AG04449 (cell line): ENCODE data around the gene DDAH2.

Source experiments
- CTCF ChIA-PET: fragments of 350-600 bp; formaldehyde crosslinking; extraction: SDS; loops from one replicate; lab custom pipeline; 2021; ENCODE audit warnings: antibody characterized with exemption; lab: Yijun Ruan, JAX
- POLR2A ChIA-PET: fragments of 400-600, 350-600 bp; formaldehyde crosslinking; extraction: SDS; loops from one replicate; lab custom pipeline; 2020; ENCODE audit warnings: antibody characterized with exemption, inconsistent platforms; lab: Yijun Ruan, JAX
- DNase-seq: peaks from one replicate; pipeline ENCODE4 v3.0.0-alpha.2; 2010; ENCODE audit warnings: low read depth, low spot score
- H3K4me3 ChIP-seq: 2 replicates; pipeline ENCODE4 v1.5.1; 2011; ENCODE audit warnings: low read depth, mild to moderate bottlenecking, control low read depth, low read length
- TF ChIP-seq, protein P1 (sequence below): IDR thresholded peaks from one replicate; pipeline ENCODE4 v1.5.1; 2011; ENCODE audit warnings: mild to moderate bottlenecking, moderate library complexity, low read length, control low read depth, inconsistent platforms; ENCODE audit not compliant: insufficient read depth; ENCODE audit errors: missing control alignments

DDAH2 gene

DNA sequence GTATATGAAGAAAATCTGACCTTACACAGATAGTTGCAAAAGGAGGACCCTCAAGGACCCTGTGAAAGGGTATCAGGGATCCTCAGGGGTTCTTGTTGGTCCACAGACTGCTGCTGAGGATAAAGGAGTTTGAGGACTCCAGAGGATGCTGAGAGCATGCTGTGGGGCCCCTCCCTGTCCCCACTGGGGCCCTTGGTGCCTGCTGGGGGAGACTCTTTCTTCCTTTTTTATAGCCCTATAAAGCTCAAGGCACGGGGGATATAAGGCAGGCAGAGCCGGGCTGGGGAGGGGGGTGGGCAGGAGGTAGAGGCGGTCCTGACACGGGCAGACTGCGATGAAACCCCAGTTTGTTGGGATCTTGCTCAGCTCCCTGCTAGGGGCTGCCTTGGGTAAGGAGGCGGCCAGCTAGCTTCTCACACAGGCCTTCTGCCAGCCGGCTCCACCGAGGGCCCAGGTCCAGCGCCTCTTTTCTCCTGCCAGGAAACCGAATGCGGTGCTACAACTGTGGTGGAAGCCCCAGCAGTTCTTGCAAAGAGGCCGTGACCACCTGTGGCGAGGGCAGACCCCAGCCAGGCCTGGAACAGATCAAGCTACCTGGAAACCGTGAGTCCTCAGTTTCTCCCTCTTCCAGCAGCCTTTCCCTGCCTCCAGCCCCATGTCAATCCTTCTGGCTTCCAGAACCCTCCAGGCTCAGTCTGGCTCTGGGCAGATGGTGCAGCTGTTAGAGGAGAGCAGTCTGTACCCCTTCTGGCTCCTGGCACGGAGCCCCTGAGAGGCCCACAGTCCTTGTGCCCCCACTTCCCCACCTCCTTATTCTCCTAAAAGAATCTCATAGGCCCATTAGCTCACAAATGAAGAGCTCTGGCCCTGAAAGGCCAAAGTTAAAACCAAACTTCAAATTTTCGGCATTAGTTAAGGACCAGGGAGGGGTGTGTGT, 13.8 kb downstream of the DDAH2 start, which contains the start of gene LY6G6D:
LY6G6D (plus strand) TSS at position 327 of the 937 bp plus-strand sequence; CDS start at position 335, 8 bp downstream.
- ChIA-PET CTCF (interaction anchor here (3.0 kb wide), 1 partner anchor 14 kb away, joined by 12 read pairs; the partner anchor contains the start of gene DDAH2), POLR2A (interaction anchor here (0.6 kb wide), 1 partner anchor 92 kb away, joined by 6 read pairs; no protein-coding TSS in a partner anchor)
- DNase-seq: no peak
- TF ChIP-seq, protein P1, sequence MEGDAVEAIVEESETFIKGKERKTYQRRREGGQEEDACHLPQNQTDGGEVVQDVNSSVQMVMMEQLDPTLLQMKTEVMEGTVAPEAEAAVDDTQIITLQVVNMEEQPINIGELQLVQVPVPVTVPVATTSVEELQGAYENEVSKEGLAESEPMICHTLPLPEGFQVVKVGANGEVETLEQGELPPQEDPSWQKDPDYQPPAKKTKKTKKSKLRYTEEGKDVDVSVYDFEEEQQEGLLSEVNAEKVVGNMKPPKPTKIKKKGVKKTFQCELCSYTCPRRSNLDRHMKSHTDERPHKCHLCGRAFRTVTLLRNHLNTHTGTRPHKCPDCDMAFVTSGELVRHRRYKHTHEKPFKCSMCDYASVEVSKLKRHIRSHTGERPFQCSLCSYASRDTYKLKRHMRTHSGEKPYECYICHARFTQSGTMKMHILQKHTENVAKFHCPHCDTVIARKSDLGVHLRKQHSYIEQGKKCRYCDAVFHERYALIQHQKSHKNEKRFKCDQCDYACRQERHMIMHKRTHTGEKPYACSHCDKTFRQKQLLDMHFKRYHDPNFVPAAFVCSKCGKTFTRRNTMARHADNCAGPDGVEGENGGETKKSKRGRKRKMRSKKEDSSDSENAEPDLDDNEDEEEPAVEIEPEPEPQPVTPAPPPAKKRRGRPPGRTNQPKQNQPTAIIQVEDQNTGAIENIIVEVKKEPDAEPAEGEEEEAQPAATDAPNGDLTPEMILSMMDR: no peak
- no peak within 1 kb of the TSS for H3K4me3 ChIP-seq

DNA sequence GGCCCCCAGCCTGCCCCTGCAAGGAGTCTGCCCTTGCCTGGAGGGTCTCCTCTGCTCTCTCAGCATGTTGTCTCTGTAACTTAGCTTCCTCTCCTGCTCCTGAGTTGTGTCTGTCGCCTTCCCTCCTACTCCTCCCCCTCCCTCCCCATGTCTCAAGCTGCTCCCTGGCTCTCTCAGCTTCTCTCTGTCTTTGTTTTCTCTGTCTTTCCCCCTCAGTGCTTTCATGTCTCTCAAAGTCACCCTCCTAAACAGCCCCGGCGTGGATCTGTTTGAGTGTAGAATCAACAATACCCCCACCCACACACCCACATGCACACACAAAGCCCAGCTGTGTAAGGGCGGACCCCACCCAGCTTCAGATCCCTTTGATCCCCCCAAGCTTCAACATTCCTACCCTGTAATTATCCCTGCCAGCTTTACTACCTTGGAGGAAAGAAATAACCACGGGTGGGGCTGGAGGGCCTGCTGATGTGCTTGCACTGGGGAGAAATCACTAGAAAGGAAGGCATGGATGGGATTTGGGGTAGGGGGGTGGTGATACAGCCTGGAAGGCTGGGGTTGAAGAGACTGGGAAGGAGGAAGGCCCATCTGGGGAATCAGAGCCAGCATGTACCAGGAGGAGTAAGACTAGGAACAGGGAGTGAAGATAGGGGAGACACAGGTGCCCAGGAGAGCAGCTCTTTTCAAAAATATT, 15.0 kb downstream of the DDAH2 start:
- CTCF ChIA-PET: interaction anchor here (0.6 to 3.0 kb wide), 3 partner anchors 14 to 116 kb away, joined by 3 to 12 read pairs (median 4); partner anchors contain the start of gene DDAH2
- POLR2A ChIA-PET: interaction anchor here (0.6 to 0.8 kb wide), 2 partner anchors 19 to 113 kb away, joined by 4 read pairs; partner anchors contain the start of gene HSPA1B
- H3K4me3 ChIP-seq: no peak overlapping the region
- DNase-seq: no peak
- TF ChIP-seq, protein P1: no peak

DNA sequence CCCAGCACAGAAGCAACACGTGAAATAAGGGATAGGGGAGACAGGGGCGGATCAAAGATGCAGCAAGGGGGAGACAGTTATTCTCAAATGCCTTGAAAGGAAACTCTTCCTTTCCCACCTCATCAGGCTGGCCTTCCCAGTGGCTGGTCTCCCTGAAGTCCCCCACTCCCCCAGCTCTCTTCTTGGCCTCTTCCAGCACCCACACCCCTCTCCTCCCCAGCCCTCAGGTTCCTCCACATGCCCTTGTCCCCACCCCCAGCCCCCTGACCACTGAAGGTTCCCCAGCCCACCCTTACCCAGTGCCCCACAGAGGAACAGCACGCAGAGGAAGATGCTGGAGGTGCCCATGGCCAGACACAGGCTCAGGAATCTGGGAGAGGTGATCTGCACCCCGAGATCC, 15.6 kb downstream of the DDAH2 start:
- CTCF ChIA-PET: interaction anchor here (1.8 to 3.0 kb wide), 2 partner anchors 16 to 117 kb away, joined by 4 to 12 read pairs; partner anchors contain the start of gene DDAH2
- POLR2A ChIA-PET: interaction anchor here (0.8 kb wide), 1 partner anchor 114 kb away, joined by 4 read pairs; the partner anchor contains the start of gene HSPA1B
- H3K4me3 ChIP-seq: no peak overlapping the region
- DNase-seq: no peak
- TF ChIP-seq, protein P1: no peak

DNA sequence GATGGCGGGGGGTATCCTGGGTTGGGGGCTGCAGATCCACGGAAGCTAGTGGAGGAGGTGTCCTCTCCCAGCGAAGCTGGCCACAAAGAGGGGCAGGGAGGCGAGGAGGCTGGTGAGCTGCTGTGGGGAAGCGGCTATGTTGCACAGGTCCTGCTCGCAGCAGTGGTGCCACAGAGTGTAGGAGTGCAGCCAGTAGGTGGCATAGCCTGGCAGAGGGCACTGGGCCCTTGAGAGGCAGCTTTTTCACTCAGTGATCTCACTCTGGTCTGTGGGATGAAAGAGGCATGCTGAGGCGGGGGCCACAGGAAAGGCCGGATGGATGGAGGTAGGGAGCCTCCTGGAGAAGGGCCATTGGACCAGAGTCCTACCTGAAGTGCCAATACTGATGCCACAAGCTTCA, 16.8 kb downstream of the DDAH2 start:
- H3K4me3 ChIP-seq: no peak overlapping the region
- CTCF ChIA-PET: interaction anchor here (0.8 to 1.8 kb wide), 3 partner anchors 10 to 118 kb away, joined by 3 to 4 read pairs (median 3); partner anchors contain the start of gene LY6G5C
- no peak for DNase-seq
- TF ChIP-seq, protein P1: peak; percentile 21
- POLR2A ChIA-PET: interaction anchor here (1.4 kb wide), 1 partner anchor 15 kb away, joined by 5 read pairs; no protein-coding TSS in a partner anchor

DNA sequence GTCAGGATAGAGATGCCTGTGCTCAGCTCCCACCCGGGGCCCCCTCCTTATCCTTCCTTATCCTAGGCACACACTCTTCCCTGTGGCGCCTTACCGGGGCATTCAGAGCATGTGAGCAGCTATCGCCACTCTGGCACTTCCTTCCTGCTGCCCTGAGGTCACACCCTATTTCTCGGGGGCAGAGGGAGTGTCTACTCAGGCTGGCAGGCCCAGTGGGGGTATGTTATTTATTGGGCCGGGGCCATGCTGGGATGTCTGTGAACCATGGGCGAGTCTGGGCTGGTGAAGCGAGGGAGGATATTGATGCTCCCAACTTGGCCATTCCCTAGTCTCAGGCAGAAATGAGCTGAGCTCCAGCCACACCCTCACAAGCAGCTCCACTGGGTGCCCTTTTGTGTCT, 17.9 kb downstream of the DDAH2 start:
- POLR2A ChIA-PET: interaction anchor here (1.4 kb wide), 1 partner anchor 16 kb away, joined by 5 read pairs; no protein-coding TSS in a partner anchor
- TF ChIP-seq, protein P1: no peak
- no peak overlapping the region for H3K4me3 ChIP-seq
- CTCF ChIA-PET: interaction anchor here (0.8 to 1.1 kb wide), 2 partner anchors 19 to 30 kb away, joined by 3 read pairs; partner anchors contain the start of gene LY6G5C
- no peak for DNase-seq
